Activated T-cell treated with anti-CD3 and anti-CD28 coated beads, Interleukin-2, amount 50 U/mL, for 24 hours (primary cell): Measurements from ENCODE around the gene COPE.

Experiments used
- DNase-seq: peaks from one replicate; pipeline ENCODE4 v3.0.0-alpha.2; 2020
- H3K27ac Mint-ChIP-seq: 2 replicates; pipeline ENCODE4 v1.8.0; 2020; ENCODE audit warnings: mild to moderate bottlenecking, mixed read lengths
- H3K27me3 Mint-ChIP-seq: 2 replicates; pipeline ENCODE4 v1.8.0; 2020; ENCODE audit warnings: mixed read lengths
- H3K36me3 Mint-ChIP-seq: 2 replicates; pipeline ENCODE4 v1.8.0; 2020; ENCODE audit warnings: low read depth, mixed read lengths
- H3K4me1 Mint-ChIP-seq: 2 replicates; pipeline ENCODE4 v1.8.0; 2020; ENCODE audit warnings: low read depth, mixed read lengths
- H3K4me3 Mint-ChIP-seq: 2 replicates; pipeline ENCODE4 v1.8.0; 2020; ENCODE audit warnings: mild to moderate bottlenecking, moderate library complexity, mixed read lengths
- H3K9me3 Mint-ChIP-seq: 2 replicates; pipeline ENCODE4 v1.8.0; 2020; ENCODE audit warnings: mixed read lengths

The COPE gene

DNA sequence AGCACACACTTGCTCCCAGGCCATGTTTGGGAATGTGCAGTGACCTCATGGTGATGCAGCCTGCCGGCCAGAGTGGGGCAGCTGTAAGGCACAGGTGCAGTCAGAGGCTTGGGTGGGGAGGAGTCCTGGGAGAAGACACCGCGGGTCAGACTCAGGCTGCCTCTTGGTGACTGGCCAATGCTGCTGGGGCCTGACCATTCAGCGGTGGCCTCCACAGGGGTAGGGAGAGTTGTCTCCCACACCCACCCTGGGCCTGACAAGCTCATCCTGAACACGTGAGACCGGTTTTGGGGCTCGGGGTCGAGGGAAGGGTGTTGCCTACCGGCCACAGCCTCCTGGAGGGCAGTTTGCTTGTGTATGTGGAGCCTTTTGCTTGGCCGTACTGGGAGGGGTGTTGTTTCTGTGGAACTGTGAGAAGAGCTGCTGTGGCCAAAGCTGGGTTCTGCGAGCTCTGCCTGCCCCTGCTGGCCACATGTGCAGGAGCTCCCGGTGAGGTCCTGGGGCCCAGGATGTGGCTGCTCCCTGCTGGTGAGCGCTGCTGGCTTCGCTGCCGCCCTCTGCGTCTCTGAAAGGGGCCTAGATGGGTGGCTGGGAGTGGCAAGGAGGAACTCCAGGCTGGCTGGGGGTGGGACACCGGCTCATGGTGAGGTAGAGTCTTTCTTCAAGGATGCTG, 65.3 kb downstream of the COPE start:
- Mint-ChIP-seq H3K4me3 (no peak overlapping the region), H3K9me3 (no peaks in the 10 kb centered on the region), H3K27ac (no peak overlapping the region), H3K4me1 (peaks cover 13% of the 10 kb centered on the region), H3K36me3 (peaks cover 97% of the 10 kb centered on the region), H3K27me3 (no peaks in the 10 kb centered on the region)
- no peak for DNase-seq

DNA sequence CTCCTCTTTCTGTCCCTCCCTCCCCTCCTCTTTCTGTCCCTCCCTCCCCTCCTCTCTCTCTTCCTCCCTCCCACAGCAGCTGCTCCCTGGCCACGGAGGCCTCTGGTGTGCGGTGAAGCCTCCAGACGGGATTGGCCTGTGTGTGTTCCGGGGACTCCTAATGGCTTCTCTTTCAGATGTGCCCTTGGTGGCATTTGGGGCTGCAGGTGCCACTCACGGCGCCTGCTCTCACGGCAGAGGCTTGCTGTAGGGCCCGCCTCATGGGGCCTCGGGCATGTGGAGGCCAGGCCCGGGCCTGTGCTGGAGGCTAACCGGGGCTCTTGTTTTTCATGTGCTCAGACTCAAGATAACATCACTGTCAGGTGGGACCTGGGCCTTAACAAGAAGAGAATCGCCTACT, 66.5 kb downstream of the COPE start:
- peaks cover 21% of the 10 kb centered on the region for H3K4me1 Mint-ChIP-seq
- H3K27me3 Mint-ChIP-seq: no peaks in the 10 kb centered on the region
- no peak for DNase-seq
- peaks cover 99% of the 10 kb centered on the region for H3K36me3 Mint-ChIP-seq
- no peaks in the 10 kb centered on the region for H3K9me3 Mint-ChIP-seq
- H3K4me3 Mint-ChIP-seq: no peak overlapping the region
- no peak overlapping the region for H3K27ac Mint-ChIP-seq

DNA sequence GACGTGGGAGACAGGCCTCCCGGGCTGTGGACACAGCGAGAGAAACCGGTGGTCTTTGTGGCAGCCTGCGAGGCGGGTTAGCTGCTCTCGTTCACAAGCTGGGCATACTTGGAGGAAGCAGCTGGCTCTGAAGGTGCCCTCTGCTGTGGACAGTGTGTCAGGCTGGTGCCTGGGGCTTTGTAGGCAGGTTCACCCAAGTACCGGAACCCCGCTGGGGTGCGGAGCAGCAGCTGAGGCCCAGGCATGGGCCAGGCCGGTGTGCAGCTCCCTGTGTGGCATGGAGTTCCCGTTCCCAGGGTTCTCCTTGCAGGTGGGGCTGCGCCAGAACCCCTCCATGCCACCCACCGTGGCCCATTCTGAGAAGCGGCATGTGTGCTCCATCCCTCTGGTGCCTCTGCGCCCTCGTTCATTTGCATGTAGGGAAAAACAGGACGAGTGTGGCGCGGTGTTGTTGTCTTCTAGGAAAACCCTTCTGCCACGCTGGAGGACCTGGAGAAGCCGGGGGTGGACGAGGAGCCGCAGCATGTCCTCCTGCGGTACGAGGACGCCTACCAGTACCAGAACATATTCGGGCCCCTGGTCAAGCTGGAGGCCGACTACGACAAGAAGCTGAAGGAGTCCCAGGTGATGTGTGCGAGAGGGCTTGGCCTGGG, 67.4 kb downstream of the COPE start:
- Mint-ChIP-seq H3K27ac (no peak overlapping the region), H3K36me3 (peaks cover 98% of the 10 kb centered on the region), H3K4me3 (no peak overlapping the region), H3K9me3 (no peaks in the 10 kb centered on the region), H3K4me1 (peaks cover 27% of the 10 kb centered on the region), H3K27me3 (no peaks in the 10 kb centered on the region)
- DNase-seq: no peak

DNA sequence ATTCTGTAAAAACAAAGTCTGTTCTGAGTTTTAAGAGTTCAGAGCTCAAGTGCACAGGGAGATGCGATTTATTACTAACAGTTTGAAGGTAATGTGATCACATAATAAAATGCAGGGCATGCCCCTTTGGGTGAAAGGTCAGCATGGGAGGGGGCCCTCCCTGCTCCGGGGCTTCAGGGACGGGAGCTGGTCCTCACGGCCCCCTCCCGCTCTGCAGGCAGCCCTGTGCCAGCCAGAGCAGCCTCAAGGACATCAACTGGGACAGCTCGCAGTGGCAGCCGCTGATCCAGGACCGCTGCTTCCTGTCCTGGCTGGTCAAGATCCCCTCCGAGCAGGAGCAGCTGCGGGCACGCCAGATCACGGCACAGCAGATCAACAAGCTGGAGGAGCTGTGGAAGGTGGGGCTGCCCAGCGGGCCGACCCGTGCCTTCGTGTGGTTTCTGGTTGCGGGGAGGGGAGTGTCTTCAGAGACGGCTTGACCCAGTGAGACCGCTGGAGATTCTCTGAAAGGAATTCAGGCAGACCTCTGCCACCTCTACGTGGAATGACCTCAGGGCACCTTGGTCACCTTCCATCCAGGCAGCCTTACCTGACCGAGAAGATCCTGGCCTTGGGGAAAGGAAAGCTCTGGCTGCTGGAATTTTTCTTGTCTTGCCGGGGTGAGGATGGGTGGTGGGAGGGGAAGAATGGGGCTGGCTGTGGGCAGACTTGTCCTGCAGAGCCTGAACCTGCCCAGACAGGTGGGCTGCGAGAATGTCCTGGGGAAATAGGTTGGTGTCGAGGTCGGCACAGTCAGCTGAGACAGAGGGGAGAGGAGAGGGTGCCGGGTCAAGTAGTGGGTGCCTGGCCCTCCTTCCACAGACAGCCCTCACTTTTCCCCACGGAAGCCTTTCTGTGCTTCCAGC, 68.5 kb downstream of the COPE start:
- no peak for DNase-seq
- H3K4me3 Mint-ChIP-seq: no peak overlapping the region
- H3K36me3 Mint-ChIP-seq: peaks cover 97% of the 10 kb centered on the region
- H3K27me3 Mint-ChIP-seq: no peaks in the 10 kb centered on the region
- no peak overlapping the region for H3K27ac Mint-ChIP-seq
- peaks cover 36% of the 10 kb centered on the region for H3K4me1 Mint-ChIP-seq
- no peaks in the 10 kb centered on the region for H3K9me3 Mint-ChIP-seq

DNA sequence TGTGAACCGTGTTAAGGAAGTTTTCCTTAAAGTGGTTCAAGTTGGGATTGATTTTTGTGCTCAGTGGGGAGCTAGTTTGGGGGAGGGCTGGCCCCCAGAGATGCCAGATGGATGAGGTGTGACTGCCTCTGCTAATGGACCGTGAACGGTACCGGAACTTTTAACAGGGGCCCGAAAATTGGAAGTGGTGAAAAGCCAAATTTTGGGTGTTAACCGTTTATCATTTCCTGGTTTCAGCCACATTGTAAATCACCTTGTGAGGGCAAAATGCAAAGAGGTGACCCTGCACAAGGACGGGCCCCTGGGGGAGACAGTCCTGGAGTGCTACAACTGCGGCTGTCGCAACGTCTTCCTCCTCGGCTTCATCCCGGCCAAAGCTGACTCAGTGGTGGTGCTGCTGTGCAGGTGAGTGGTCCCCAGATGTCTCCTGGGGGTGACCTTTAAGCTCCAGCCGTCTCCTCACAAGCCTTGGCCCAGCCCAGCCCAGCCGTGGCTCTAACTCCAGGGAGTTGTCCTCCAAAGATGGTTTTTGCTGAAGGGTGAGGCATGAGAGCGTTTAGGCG, 69.3 kb downstream of the COPE start:
- Mint-ChIP-seq H3K9me3 (no peaks in the 10 kb centered on the region), H3K4me3 (no peak overlapping the region), H3K4me1 (peaks cover 44% of the 10 kb centered on the region), H3K27me3 (no peaks in the 10 kb centered on the region), H3K36me3 (peaks cover 95% of the 10 kb centered on the region), H3K27ac (peak overlapping the region; percentile 85)
- no peak for DNase-seq
